Measurements from ENCODE around the gene KNOP1.

DNA sequence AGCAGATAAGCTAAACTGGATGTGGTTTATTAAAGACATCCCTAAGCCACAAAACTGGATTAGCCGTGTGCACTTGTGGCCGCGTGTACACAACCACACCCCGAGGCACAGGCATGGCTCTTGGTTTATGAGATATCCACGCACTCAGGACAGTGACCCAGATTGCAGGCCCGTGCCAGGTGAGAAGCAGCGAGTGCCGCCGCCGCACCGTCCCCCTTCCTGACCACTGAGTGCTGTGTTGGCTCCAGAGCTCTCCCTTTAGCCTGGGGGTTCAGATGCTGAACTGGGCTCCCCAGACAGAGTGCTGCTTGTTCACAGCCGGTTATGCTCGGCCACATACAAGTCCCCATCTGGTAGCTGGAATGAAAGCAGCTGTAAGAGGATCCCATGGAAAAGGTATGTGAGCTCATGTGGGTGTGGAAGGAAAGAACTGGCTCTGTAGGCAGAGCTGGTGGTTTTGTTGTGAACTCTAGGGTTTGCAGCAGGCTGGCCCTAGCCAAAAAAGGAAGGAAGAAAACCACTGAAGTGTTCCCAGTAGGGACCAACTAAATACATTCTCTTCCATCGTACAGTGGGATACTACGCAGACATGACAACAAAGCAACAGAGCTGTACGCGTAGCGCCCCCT, 29.5 kb downstream of the KNOP1 start:
- TF ChIP-seq BACH2 (CRISPR knock-in tag; IDR thresholded peaks at IDR 0.05; ENCODE audit: borderline replicate concordance), result no peak
- TF ChIP-seq, protein P1, sequence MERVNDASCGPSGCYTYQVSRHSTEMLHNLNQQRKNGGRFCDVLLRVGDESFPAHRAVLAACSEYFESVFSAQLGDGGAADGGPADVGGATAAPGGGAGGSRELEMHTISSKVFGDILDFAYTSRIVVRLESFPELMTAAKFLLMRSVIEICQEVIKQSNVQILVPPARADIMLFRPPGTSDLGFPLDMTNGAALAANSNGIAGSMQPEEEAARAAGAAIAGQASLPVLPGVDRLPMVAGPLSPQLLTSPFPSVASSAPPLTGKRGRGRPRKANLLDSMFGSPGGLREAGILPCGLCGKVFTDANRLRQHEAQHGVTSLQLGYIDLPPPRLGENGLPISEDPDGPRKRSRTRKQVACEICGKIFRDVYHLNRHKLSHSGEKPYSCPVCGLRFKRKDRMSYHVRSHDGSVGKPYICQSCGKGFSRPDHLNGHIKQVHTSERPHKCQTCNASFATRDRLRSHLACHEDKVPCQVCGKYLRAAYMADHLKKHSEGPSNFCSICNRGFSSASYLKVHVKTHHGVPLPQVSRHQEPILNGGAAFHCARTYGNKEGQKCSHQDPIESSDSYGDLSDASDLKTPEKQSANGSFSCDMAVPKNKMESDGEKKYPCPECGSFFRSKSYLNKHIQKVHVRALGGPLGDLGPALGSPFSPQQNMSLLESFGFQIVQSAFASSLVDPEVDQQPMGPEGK (CRISPR knock-in tag; IDR thresholded peaks at IDR 0.05; ENCODE audit: borderline replicate concordance), result no peak
- TF ChIP-seq SNAI2 (CRISPR knock-in tag; IDR thresholded peaks at IDR 0.05), result no peak
- TF ChIP-seq ARNTL (CRISPR knock-in tag; IDR thresholded peaks at IDR 0.05; ENCODE audit: borderline replicate concordance, low read depth), result no peak
- TF ChIP-seq ZNF8 (CRISPR knock-in tag; IDR thresholded peaks at IDR 0.05), result no peak
- TF ChIP-seq OSR1 (CRISPR knock-in tag; IDR thresholded peaks at IDR 0.05), result no peak
- no peak for TF ChIP-seq ZC3H10 (CRISPR knock-in tag; IDR thresholded peaks at IDR 0.05)
- no peak for TF ChIP-seq ZFP30 (CRISPR knock-in tag; IDR thresholded peaks at IDR 0.05)
- TF ChIP-seq ISL1 (CRISPR knock-in tag; IDR thresholded peaks at IDR 0.05), result no peak
- TF ChIP-seq ESRRG (CRISPR knock-in tag; IDR thresholded peaks at IDR 0.05), result no peak
- no peak for TF ChIP-seq TCF4 (CRISPR knock-in tag; IDR thresholded peaks at IDR 0.05; ENCODE audit: borderline replicate concordance)
- no peak for TF ChIP-seq ZNF565 (CRISPR knock-in tag; conservative IDR thresholded peaks at IDR 0.05; ENCODE audit: low read depth)

Measured in SK-N-SH treated with all-trans-retinoic acid at 6 μM for 48 hours (cell line).